SK-N-SH (cell line): Measurements from ENCODE around the gene UBE2R2. TPM values are rescaled to one million over a fixed set of nuclear protein-coding genes. Genes with fewer than 3 reads are reported as not detected.

ENCODE experiments used
- CTCF ChIA-PET: fragments of 300-600, 350-600 bp; formaldehyde crosslinking; extraction: SDS; loops from one replicate; lab custom pipeline; 2021; lab: Yijun Ruan, JAX
- POLR2A ChIA-PET: fragments of 350-600 bp; sonication (Branson Sonifier 250); formaldehyde crosslinking; extraction: SDS; loops from one replicate; lab custom pipeline; 2020; ENCODE audit warnings: antibody characterized with exemption, inconsistent platforms; lab: Yijun Ruan, JAX
- DNase-seq: peaks from one replicate; pipeline ENCODE4 v3.0.0; 2012
- H2AFZ ChIP-seq: fragments of 200-600 bp; sonication (generic); 2 replicates; pipeline ENCODE4 v1.8.1; 2016; ENCODE audit warnings: antibody characterized with exemption, mild to moderate bottlenecking, low read depth
- H3F3A ChIP-seq: fragments of 200-600 bp; sonication (generic); replicated peaks from 2 replicates; pipeline ENCODE3; 2016; ENCODE audit warnings: antibody characterized with exemption, mild to moderate bottlenecking; ENCODE audit not compliant: insufficient read depth
- H3K27ac ChIP-seq, 2 experiments: fragments of 200-500 bp in 1 of 2; fragments of 200-600 bp in 1 of 2; sonication (Bioruptor generic) in 1 of 2; sonication (generic), shearing (Covaris generic) in 1 of 2; 2 replicates each; pipeline versions ENCODE4 v1.5.1 to v1.6.1; 2014 to 2016; ENCODE audit warnings: low read depth in 2 of 2, inconsistent platforms in 1 of 2, low read length in 1 of 2, mild to moderate bottlenecking in 1 of 2, mixed read lengths in 1 of 2
- H3K27me3 ChIP-seq: fragments of 200-600 bp; sonication (generic), shearing (Covaris generic); 2 replicates; pipeline ENCODE4 v1.6.1; 2016; ENCODE audit warnings: mixed run types; ENCODE audit not compliant: insufficient read depth
- H3K36me3 ChIP-seq, 2 experiments: fragments of 200-500 bp in 1 of 2; fragments of 200-600 bp in 1 of 2; sonication (Bioruptor generic) in 1 of 2; sonication (generic) in 1 of 2; replicated peaks in 1 of 2; 2 replicates each; pipeline versions ENCODE3 to v1.5.1; 2014 to 2016; ENCODE audit warnings: low read length in 1 of 2, mild to moderate bottlenecking in 1 of 2; ENCODE audit not compliant: insufficient read depth in 2 of 2, control insufficient read depth in 1 of 2
- H3K4me1 ChIP-seq, 2 experiments: fragments of 200-500 bp in 1 of 2; fragments of 200-600 bp in 1 of 2; sonication (Bioruptor generic) in 1 of 2; sonication (generic), shearing (Covaris generic) in 1 of 2; 2 replicates each; pipeline versions ENCODE4 v1.5.1 to v1.6.1; 2014 to 2016; ENCODE audit warnings: low read depth in 1 of 2, low read length in 1 of 2, mixed run types in 1 of 2; ENCODE audit not compliant: insufficient read depth in 2 of 2, control insufficient read depth in 1 of 2
- H3K4me2 ChIP-seq: fragments of 200-600 bp; sonication (generic), shearing (Covaris generic); 2 replicates; pipeline ENCODE4 v1.6.1; 2017; ENCODE audit warnings: mixed run types
- H3K4me3 ChIP-seq, 2 experiments: fragments of 200-500 bp in 1 of 2; fragments of 200-600 bp in 1 of 2; sonication (Bioruptor generic) in 1 of 2; sonication (generic), shearing (Covaris generic) in 1 of 2; 2 replicates each; pipeline versions ENCODE4 v1.5.1 to v1.8.1; 2014 to 2016; ENCODE audit warnings: low read depth in 2 of 2, inconsistent platforms in 1 of 2, low read length in 1 of 2, mild to moderate bottlenecking in 1 of 2, mixed read lengths in 1 of 2, moderate library complexity in 1 of 2
- H3K79me2 ChIP-seq: fragments of 200-600 bp; sonication (generic); 2 replicates; pipeline ENCODE4 v1.8.1; 2017; ENCODE audit warnings: mild to moderate bottlenecking; ENCODE audit not compliant: insufficient read depth
- H3K9ac ChIP-seq: fragments of 200-600 bp; sonication (generic); 2 replicates; pipeline ENCODE4 v1.6.1; 2017; ENCODE audit warnings: mixed run types
- H3K9me2 ChIP-seq: fragments of 200-600 bp; sonication (generic); 2 replicates; pipeline ENCODE4 v1.6.1; 2017; ENCODE audit warnings: mixed run types
- H3K9me3 ChIP-seq: fragments of 200-600 bp; sonication (generic); 2 replicates; pipeline ENCODE4 v1.6.1; 2017; ENCODE audit warnings: mixed run types, mild to moderate bottlenecking, moderate library complexity
- H4K20me1 ChIP-seq: fragments of 200-600 bp; sonication (generic); 2 replicates; pipeline ENCODE4 v1.6.1; 2017; ENCODE audit warnings: mild to moderate bottlenecking, mixed run types; ENCODE audit not compliant: insufficient read depth
- CHD2 ChIP-seq: fragments of 150-350 bp; IDR thresholded peaks from 2 replicates; pipeline ENCODE4 v1.6.1; 2018; ENCODE audit warnings: low read length; ENCODE audit not compliant: partially characterized antibody
- FOSL2 ChIP-seq: IDR thresholded peaks from 2 replicates; pipeline ENCODE4 v1.4.0; 2012; ENCODE audit warnings: low read depth, mild to moderate bottlenecking, moderate library complexity, borderline replicate concordance
- FOXJ3 ChIP-seq: sonication (generic); formaldehyde crosslinking; IDR thresholded peaks from 2 replicates; pipeline ENCODE4 v1.5.1; 2020; ENCODE audit warnings: mild to moderate bottlenecking, missing genetic modification reagents
- GATA2 ChIP-seq: sonication (generic); formaldehyde crosslinking; IDR thresholded peaks from 2 replicates; pipeline ENCODE4 v1.5.0; 2020; ENCODE audit warnings: mild to moderate bottlenecking, missing genetic modification reagents
- JUND ChIP-seq: IDR thresholded peaks from 2 replicates; pipeline ENCODE4 v1.4.0; 2012
- MEF2A ChIP-seq: IDR thresholded peaks from 2 replicates; pipeline ENCODE4 v1.4.0; 2012; ENCODE audit warnings: low read depth, borderline replicate concordance
- NFIC ChIP-seq: IDR thresholded peaks from 2 replicates; pipeline ENCODE4 v1.4.0; 2012; ENCODE audit warnings: borderline replicate concordance
- RFX5 ChIP-seq: IDR thresholded peaks from 2 replicates; pipeline ENCODE4 v1.6.1; 2012; ENCODE audit warnings: mild to moderate bottlenecking, improper control_type of control experiment, low read length
- RXRA ChIP-seq: IDR thresholded peaks from 2 replicates; pipeline ENCODE4 v1.4.0; 2012; ENCODE audit warnings: low read depth, mild to moderate bottlenecking, borderline replicate concordance
- SIN3A ChIP-seq: IDR thresholded peaks from 2 replicates; pipeline ENCODE4 v1.6.1; 2012; ENCODE audit warnings: low read depth, mild to moderate bottlenecking, low read length, moderate library complexity, borderline replicate concordance
- SMC3 ChIP-seq: IDR thresholded peaks from 2 replicates; pipeline ENCODE4 v1.6.1; 2012; ENCODE audit warnings: low read depth, low read length, improper control_type of control experiment
- TEAD4 ChIP-seq: IDR thresholded peaks from 2 replicates; pipeline ENCODE4 v1.4.0; 2012; ENCODE audit warnings: mild to moderate bottlenecking, borderline replicate concordance; ENCODE audit not compliant: insufficient read depth
- YY1 ChIP-seq: IDR thresholded peaks from 2 replicates; pipeline ENCODE4 v1.4.0; 2012; ENCODE audit warnings: low read depth, mild to moderate bottlenecking
- WGBS: methylation state at CpG from one replicate; pipeline ENCODE4 v1.1.6; 2017; ENCODE audit warnings: low lambda C conversion rate; 5-methylcytosine and 5-hydroxymethylcytosine counted together
- polyA plus RNA-seq, 3 experiments: library from polyadenylated mRNA; depleted of rRNA; stranded (reverse); fragments of >200 nt; gene quantifications; 2 replicates each; pipeline ENCODE4 v1.2.3, GENCODE V29; 2012
- TF ChIP-seq, protein P1 (sequence below): IDR thresholded peaks from 2 replicates; pipeline ENCODE4 v1.6.1; 2012; ENCODE audit warnings: mild to moderate bottlenecking, low read depth, low read length, moderate library complexity
- TF ChIP-seq, protein P2 (sequence below): fragments of 150-350 bp; IDR thresholded peaks from 2 replicates; pipeline ENCODE4 v1.6.1; 2016; ENCODE audit warnings: mild to moderate bottlenecking, low read depth, low read length

The UBE2R2 gene
- polyA plus RNA-seq, 1 of the 3 experiments (the other 2 are of a cell fraction) = 19.7 TPM

DNA sequence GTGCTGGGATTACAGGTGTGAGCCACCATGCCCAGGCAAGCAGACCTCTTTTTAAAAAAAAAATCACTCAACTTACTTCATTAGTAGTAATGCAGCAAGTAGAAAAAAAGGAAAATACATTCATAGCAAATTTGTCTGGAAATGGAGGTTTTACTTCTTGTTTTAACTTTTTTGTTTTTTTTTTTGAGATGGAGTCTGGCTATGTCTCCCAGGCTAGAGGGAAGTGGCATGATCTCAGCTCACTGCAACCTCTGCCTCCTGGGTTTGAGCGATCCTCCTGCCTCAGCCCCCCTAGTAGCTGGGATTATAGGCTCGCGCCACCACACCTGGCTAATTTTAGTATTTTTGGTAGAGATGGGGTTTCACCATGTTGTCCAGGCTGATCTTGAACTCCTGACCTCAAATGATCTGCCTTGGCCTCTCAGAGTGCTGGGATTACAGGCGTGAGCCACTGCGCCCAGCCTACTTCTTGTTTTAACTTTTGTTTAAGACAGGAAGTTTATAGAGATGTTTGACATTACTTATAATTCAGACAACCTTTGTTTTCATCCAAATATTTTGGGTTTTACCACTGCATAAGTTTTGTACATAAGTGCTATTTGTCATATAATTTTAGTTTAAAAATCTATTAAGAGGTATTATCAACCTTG lies 26.5 kb downstream of the UBE2R2 start:
- Histone ChIP-seq H3K4me3 (no peak overlapping the region), H3K27me3 (no peaks in the 10 kb centered on the region), H3K36me3 (no peaks in the 10 kb centered on the region), H4K20me1 (peaks cover 100% of the 10 kb centered on the region), H3K9me3 (no peaks in the 10 kb centered on the region), H3K9me2 (no peaks in the 10 kb centered on the region), H3K4me2 (no peak overlapping the region), H3K9ac (no peak overlapping the region), H3K4me1 (peaks cover 0 to 12% of the 10 kb centered on the region in 2 experiments; a peak in 2 of 4 replicates), H3K27ac (no peak overlapping the region), H3F3A (peaks cover 31% of the 10 kb centered on the region), H3K79me2 (peaks cover 100% of the 10 kb centered on the region), H2AFZ (no peak overlapping the region)
- DNase-seq = no peak
- 97% methylated on average over 5 of the region's 5 CpGs for WGBS
- no peak for TF ChIP-seq SMC3
- TF ChIP-seq, protein P1, sequence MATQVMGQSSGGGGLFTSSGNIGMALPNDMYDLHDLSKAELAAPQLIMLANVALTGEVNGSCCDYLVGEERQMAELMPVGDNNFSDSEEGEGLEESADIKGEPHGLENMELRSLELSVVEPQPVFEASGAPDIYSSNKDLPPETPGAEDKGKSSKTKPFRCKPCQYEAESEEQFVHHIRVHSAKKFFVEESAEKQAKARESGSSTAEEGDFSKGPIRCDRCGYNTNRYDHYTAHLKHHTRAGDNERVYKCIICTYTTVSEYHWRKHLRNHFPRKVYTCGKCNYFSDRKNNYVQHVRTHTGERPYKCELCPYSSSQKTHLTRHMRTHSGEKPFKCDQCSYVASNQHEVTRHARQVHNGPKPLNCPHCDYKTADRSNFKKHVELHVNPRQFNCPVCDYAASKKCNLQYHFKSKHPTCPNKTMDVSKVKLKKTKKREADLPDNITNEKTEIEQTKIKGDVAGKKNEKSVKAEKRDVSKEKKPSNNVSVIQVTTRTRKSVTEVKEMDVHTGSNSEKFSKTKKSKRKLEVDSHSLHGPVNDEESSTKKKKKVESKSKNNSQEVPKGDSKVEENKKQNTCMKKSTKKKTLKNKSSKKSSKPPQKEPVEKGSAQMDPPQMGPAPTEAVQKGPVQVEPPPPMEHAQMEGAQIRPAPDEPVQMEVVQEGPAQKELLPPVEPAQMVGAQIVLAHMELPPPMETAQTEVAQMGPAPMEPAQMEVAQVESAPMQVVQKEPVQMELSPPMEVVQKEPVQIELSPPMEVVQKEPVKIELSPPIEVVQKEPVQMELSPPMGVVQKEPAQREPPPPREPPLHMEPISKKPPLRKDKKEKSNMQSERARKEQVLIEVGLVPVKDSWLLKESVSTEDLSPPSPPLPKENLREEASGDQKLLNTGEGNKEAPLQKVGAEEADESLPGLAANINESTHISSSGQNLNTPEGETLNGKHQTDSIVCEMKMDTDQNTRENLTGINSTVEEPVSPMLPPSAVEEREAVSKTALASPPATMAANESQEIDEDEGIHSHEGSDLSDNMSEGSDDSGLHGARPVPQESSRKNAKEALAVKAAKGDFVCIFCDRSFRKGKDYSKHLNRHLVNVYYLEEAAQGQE = no peak
- TF ChIP-seq RXRA = no peak
- no peak for TF ChIP-seq JUND
- no peak for TF ChIP-seq FOSL2
- TF ChIP-seq SIN3A = no peak
- TF ChIP-seq NFIC = no peak
- TF ChIP-seq CHD2 = no peak
- TF ChIP-seq YY1 = no peak
- no peak for TF ChIP-seq GATA2 (CRISPR knock-in tag)
- TF ChIP-seq TEAD4 = no peak
- TF ChIP-seq RFX5 = no peak
- TF ChIP-seq, protein P2, sequence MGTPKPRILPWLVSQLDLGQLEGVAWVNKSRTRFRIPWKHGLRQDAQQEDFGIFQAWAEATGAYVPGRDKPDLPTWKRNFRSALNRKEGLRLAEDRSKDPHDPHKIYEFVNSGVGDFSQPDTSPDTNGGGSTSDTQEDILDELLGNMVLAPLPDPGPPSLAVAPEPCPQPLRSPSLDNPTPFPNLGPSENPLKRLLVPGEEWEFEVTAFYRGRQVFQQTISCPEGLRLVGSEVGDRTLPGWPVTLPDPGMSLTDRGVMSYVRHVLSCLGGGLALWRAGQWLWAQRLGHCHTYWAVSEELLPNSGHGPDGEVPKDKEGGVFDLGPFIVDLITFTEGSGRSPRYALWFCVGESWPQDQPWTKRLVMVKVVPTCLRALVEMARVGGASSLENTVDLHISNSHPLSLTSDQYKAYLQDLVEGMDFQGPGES = no peak
- no peak for TF ChIP-seq FOXJ3 (CRISPR knock-in tag)
- no peak for TF ChIP-seq MEF2A
- ChIA-PET CTCF (interaction anchor here (1.7 to 2.1 kb wide), 2 partner anchors 9 to 29 kb away, joined by 7 to 8 read pairs; no protein-coding TSS in a partner anchor), POLR2A (no interaction called here)
